ENCODE data around the gene LRRC19.

The LRRC19 gene, protein sequence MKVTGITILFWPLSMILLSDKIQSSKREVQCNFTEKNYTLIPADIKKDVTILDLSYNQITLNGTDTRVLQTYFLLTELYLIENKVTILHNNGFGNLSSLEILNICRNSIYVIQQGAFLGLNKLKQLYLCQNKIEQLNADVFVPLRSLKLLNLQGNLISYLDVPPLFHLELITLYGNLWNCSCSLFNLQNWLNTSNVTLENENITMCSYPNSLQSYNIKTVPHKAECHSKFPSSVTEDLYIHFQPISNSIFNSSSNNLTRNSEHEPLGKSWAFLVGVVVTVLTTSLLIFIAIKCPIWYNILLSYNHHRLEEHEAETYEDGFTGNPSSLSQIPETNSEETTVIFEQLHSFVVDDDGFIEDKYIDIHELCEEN

GRCh38 chr9:27005491-27005890 is at the start of gene LRRC19:
TSS of gene LRRC19 (minus strand) at chr9:27005672. CDS start at chr9:26999694, 5,978 bp downstream.
- DNase-seq, result no peak

GRCh38 chr9:27054841-27055240 is 49.4 kb upstream of the LRRC19 start:
- no peak for DNase-seq

- no peak for DNase-seq
Observed at GRCh38 chr9:27054125-27054524, 48.7 kb upstream of the LRRC19 start.

DNA sequence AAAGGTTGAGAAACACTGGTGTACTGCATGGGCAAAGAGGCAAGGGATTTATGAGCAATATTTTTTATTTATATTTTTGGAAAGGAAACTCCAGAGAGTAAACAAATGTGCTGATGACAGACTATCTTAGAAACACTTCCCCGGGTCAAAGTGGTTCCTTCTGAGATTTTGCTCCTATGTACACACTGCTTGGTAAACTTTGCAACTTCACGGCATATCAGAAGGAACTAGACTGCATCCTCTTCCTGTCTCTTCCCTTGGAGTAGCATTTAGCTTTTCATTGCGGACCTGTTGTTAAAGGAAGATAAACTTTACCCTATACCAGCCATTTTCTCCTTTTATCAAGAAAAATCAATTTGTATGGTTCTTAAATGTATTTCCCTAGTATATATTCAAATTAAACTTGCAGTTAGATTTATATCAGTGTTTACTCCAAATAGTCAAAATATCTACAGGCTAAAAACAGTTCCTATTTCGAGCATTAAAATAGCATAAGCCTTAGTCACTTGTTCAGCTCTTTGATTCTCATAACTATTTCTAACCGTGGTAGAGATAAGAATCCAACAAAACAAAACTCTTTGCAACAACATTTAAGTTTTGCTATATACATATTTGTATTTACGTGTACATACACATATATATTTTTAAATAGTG is 48.0 kb upstream of the LRRC19 start:
- DNase-seq, result no peak

GRCh38 chr9:27047136-27047535 is 41.7 kb upstream of the LRRC19 start:
- no peak for DNase-seq

GRCh38 chr9:27043176-27043575 is 37.7 kb upstream of the LRRC19 start:
- DNase-seq, result no peak

DNA sequence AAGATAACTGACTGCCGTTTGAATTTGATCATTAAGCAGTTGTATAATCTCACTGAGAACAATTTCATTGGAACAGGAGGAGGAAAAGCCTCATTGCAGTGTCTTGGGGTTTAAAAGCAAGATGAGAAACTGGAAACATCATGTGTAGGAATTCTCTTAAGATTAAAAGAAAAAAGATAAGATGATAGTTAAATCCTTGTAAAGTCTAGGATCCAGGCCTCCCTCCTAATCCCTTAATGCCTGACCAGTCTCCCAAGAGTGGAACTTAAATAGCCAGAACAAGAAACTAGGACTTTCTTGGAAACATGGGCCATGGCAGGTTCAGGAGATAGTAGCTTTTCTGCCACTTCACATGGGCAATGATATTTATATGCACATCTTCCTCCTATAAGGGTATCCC is 37.0 kb upstream of the LRRC19 start:
- no peak for DNase-seq

- DNase-seq, result no peak
Observed at GRCh38 chr9:27041746-27042145, 36.3 kb upstream of the LRRC19 start.

DNA sequence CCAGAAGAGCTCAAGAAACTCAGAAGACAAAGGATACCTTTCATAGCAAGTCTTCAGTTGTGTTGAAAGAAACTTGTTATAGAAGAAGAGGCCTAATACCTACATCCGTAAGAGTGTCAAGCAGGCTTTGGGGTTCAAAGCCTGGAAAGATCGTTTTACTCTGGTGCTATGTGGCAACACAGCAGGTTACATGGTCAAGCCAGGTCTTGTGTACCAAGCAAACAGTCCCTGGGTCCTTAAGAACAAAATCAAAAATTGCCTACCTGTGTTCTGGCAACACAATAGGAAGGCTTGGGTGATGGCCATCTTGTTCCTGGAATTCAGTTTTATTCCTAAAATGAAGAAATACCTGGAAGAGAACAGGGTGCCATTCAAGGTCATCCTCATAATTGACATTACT is 32.0 kb upstream of the LRRC19 start:
- DNase-seq, result no peak

DNA sequence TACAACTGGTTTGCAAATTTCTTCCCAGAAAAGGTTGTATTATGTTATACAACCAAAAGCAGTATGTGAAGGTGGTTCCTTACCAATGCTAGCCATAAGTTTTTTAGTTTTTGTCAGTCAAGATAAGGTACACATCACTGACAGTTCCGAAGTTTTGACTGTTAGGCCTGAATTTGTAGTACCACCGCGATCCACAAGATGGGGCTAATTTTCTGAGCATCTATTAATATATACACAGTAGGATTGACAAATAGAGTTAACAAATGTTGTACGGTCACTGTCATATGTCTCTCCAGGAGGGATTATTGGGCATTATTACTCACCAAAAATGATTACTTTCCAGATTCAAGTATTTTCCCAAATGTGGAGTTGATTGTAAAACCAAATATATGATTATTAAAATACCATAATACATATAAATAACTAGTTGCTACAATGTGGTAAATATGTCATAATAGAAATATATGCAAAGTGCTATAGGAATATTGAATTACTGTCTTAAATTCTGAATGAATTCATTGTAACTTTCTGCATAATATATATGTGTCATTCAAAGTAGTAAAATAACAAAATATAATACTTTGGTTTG is 28.4 kb upstream of the LRRC19 start:
- DNase-seq, result peak; percentile 49

DNA sequence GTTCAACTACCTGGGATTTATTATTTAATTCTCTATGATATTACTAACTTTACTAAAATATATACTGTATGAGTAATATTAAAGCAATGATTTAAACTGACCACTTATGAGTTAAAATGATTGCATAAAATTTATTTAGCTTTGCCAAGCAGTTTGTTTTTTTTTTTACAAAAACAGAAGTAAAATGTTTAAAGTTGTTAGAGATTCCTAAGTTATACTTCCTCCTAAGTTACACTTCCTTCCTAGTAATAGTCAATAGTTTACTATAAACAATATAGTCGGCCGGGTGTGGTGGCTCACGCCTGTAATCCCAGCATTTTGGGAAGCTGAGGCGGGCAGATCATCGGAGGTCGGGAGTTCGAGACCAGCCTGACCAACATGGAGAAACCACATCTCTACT is 23.7 kb upstream of the LRRC19 start:
- DNase-seq, result no peak

DNA sequence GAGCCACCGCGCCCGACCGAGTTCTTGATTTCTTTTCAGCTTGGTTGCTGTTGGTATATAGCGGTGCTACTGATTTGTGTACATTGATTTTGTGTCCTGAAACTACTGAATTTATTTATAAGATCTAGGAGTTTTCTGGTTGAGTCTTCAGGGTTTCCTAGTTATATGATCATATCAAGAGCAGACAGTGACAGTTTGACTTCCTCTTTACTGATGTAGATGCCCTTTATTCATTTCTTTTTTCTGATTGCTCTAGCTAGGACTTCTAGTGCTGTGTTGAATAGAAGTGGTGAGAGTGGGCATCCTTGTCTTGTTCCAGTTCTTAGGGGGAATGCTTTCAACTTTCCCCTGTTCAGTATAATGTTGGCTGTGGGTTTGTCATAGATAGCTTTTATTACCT is 17.4 kb upstream of the LRRC19 start:
- DNase-seq, result no peak

GRCh38 chr9:27019589-27019988 is 14.1 kb upstream of the LRRC19 start:
- DNase-seq, result no peak

GRCh38 chr9:27003426-27004077 is 1.9 kb downstream of the LRRC19 start:
- DNase-seq, result no peak

DNA sequence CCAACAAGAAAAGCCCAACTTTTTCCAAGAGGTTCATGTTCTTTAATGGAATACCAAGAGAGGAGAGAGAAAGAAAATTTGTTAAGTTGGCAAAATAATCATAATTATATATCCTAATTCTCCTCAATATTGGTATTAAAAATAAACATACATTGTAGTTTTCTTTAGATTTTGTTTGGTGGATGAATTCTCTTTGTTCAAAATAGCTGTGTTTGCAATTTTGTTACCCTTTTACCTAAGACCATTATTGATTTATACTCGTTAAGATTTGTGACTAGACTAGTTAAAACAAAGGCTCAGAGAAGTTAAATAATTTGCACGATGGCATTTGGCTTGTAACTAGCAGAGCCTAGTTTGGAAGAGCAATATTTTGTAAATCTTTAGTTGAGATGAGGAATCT is 9.7 kb downstream of the LRRC19 start:
- no peak for DNase-seq

DNA sequence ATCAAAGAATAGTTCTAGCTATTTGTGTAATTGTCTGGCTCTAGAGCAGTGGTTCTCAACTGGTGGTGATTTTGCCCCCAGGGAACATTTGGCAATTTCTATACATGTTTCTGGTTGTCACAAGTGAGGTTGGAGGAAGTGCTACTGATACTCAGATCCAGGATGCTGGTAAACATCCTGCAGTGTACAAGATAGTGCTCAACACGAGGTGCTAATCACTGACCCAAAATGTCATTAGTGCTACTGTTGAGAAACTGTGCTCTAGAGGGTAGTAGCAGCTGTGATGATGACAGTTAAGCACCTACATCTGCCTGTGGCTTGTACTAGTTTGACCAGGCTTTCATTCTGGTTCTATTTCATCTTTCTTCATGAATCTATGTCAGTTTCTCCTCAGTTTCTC is 22.1 kb downstream of the LRRC19 start:
- no peak for DNase-seq

GRCh38 chr9:26975728-26976707 is 29.5 kb downstream of the LRRC19 start:
- DNase-seq, result no peak

DNA sequence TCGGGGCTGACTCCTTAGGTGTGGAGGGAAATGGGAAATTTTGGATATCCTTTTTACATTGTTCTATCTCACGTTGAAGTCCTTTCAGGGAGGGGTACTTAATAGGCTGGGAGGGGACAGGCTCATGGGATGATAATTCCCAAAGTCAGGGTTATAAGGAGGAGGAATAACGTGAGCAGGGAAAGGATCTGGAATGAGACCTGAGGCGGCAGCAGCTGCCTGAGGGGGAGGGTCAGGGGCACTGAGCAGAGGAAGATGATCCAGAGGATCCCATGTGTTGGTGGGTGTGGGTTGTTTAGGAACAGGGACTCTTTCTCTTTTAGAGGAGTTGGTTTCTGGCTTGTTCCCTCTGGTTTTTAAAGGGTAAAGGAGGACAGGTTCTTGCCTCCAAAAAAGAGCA is 30.5 kb downstream of the LRRC19 start:
- DNase-seq, result no peak

GRCh38 chr9:26973989-26974388 is 31.5 kb downstream of the LRRC19 start:
- no peak for DNase-seq

DNA sequence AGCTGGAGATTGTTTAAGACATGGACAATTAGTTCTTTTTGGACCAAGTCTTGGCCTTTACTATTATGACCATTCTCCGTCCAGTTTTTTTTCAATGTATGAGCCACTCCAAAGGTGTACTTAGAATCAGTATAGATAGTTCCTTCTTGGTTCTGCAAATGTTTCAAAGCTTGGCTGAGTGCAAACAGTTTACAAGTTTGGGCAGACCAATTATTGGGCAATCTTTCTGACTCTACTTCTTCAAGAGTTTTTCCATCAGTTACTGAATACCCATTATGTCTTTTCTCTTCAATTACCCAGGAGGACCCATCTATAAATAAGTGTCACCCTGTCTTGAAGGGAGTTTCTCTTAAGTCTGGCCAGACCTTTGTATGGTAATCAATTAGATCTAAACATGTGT is 33.8 kb downstream of the LRRC19 start:
- no peak for DNase-seq

DNA sequence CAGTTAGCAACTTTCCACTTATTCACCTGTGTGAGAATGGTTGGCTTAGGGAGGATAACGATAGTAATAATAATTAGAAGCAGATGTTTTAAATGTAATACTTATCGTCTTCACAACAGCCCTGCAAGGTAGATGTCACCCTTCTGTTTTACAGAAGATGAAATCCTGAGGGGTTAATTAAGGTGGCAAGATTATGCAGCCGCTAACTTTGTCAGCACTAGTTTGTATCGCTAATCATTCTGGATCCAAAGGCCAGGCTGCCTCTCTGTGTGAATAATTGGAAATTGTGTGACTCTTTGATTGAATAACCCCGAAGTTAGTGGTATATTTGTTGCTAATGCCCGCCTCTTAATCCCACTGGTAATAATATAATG is 48.6 kb downstream of the LRRC19 start:
- no peak for DNase-seq
